Measurements from ENCODE around the gene RASSF3.
"Not testable (repeated sequence)": the region's sequence is repeated elsewhere in the genome, so short reads cannot be mapped to it uniquely, and the experiment has no call there.

RASSF3 gene

GRCh38 chr12:64582114-64582513 is 28.2 kb upstream of the RASSF3 start:
- no peak for TF ChIP-seq CTCF (IDR thresholded peaks at IDR 0.05; ENCODE audit: low read depth, low read length, missing control alignments)
- DNase-seq (ENCODE audit: extremely low read depth, low read depth): no peak
- no peak overlapping the region for H3K4me3 ChIP-seq (replicated peaks; ENCODE audit: low read depth, low read length)

- no peak for DNase-seq (ENCODE audit: extremely low read depth, low read depth)
- no peak overlapping the region for H3K4me3 ChIP-seq (replicated peaks; ENCODE audit: low read depth, low read length)
- TF ChIP-seq CTCF (IDR thresholded peaks at IDR 0.05; ENCODE audit: low read depth, low read length, missing control alignments): no peak
Measured at GRCh38 chr12:64582862-64583261, 27.4 kb upstream of the RASSF3 start.

GRCh38 chr12:64583395-64583770 is 26.9 kb upstream of the RASSF3 start:
- DNase-seq (ENCODE audit: extremely low read depth, low read depth); H3K4me3 ChIP-seq (replicated peaks; ENCODE audit: low read depth, low read length): not testable (repeated sequence)

- no peak for TF ChIP-seq CTCF (IDR thresholded peaks at IDR 0.05; ENCODE audit: low read depth, low read length, missing control alignments)
- peak; percentile 37 for DNase-seq (ENCODE audit: extremely low read depth, low read depth)
- H3K4me3 ChIP-seq (replicated peaks; ENCODE audit: low read depth, low read length): no peak overlapping the region
Measured at GRCh38 chr12:64583771-64584421, 26.4 kb upstream of the RASSF3 start.

- H3K4me3 ChIP-seq (replicated peaks; ENCODE audit: low read depth, low read length): no peak overlapping the region
- no peak for TF ChIP-seq CTCF (IDR thresholded peaks at IDR 0.05; ENCODE audit: low read depth, low read length, missing control alignments)
- DNase-seq (ENCODE audit: extremely low read depth, low read depth): no peak
Measured at GRCh38 chr12:64585104-64585503, 25.2 kb upstream of the RASSF3 start.

- no peak overlapping the region for H3K4me3 ChIP-seq (replicated peaks; ENCODE audit: low read depth, low read length)
- DNase-seq (ENCODE audit: extremely low read depth, low read depth): no peak
- no peak for TF ChIP-seq CTCF (IDR thresholded peaks at IDR 0.05; ENCODE audit: low read depth, low read length, missing control alignments)
Measured at GRCh38 chr12:64587447-64587846, 22.8 kb upstream of the RASSF3 start.

GRCh38 chr12:64590183-64590582 is 20.1 kb upstream of the RASSF3 start:
- TF ChIP-seq CTCF (IDR thresholded peaks at IDR 0.05; ENCODE audit: low read depth, low read length, missing control alignments): no peak
- no peak for DNase-seq (ENCODE audit: extremely low read depth, low read depth)
- H3K4me3 ChIP-seq (replicated peaks; ENCODE audit: low read depth, low read length): no peak overlapping the region
